ENCODE data around the gene ZFHX2. TPM values are rescaled to one million over a fixed set of nuclear protein-coding genes. Genes with fewer than 3 reads are reported as not detected.

The ZFHX2 gene
- total and polyA plus RNA-seq, 2 of the 13 experiments (the other 11 are each of a cell fraction or from before 2014, with no cell fraction given), result 0.17 to 0.44 TPM

- H3K79me2 ChIP-seq (ENCODE audit: insufficient read depth, low read length), result no peaks in the 10 kb centered on the region
- in situ Hi-C loops (cut with HindIII; ENCODE audit: extremely low pct_ligation_motif_present, low pct_unique_long_range_greater_than_20kb), result no loop called here
- FAIRE-seq (no peak), ATAC-seq (no peak), DNase-seq (ENCODE audit: low spot score) (no peak)
- CTCF ChIA-PET (ENCODE audit: low intra/inter-chr PET ratio, low total read pairs), result interaction anchor here (1.0 kb wide), 1 partner anchor 40 kb away, joined by 3 read pairs; no protein-coding TSS in a partner anchor
- TF ChIP-seq ZNF570 (CRISPR knock-in tag; IDR thresholded peaks at IDR 0.05; ENCODE audit: borderline replicate concordance) (peak; percentile 32; the same call in 1 of the 2 replicates), PLRG1 (conservative IDR thresholded peaks at IDR 0.05) (0 out of 2 replicates have a peak, but pooled peaks have one; percentile 71), ZNF619 (CRISPR knock-in tag; IDR thresholded peaks at IDR 0.05) (no peak)
- intact Hi-C loops (cut with micrococcal nuclease; ENCODE audit: unreplicated experiment), result no loop called here
- no peaks in the 10 kb centered on the region for H3K9me3 ChIP-seq (ENCODE audit: low read length)
- H3K27me3 ChIP-seq (ENCODE audit: control insufficient read depth in 1 of 2, insufficient read depth in 2 of 2, low read length in 2 of 2), result no peaks in the 10 kb centered on the region
- H3K4me2 ChIP-seq (ENCODE audit: low read depth, low read length), result no peak overlapping the region
- no peak overlapping the region for H3K27ac ChIP-seq (ENCODE audit: extremely low read length, insufficient read depth, low read length)
- H3K4me3 ChIP-seq (replicated peaks in 1 of 3; ENCODE audit: insufficient read depth in 1 of 3, low read depth in 2 of 3, low read length in 3 of 3), result no peak overlapping the region
- POLR2A ChIA-PET, result no interaction called here
- H3K9ac ChIP-seq (ENCODE audit: insufficient read depth, low read depth, low read length), result no peak overlapping the region
- no peaks in the 10 kb centered on the region for H3K4me1 ChIP-seq (ENCODE audit: insufficient read depth, low read length)
- BruUV-seq (replicated peaks), result no TSS peak
- no peak overlapping the region for H2AFZ ChIP-seq (ENCODE audit: low read length)
- peaks cover 5 to 6% of the 10 kb centered on the region in 2 experiments; a peak in 3 of 5 replicates for H3K36me3 ChIP-seq (replicated peaks in 1 of 2; ENCODE audit: control insufficient read depth in 1 of 2, insufficient read depth in 2 of 2, low read length in 2 of 2)
- 90% methylated on average over 6 of the region's 6 CpGs for WGBS (ENCODE audit: low lambda C conversion rate)
- H4K20me1 ChIP-seq (ENCODE audit: insufficient read depth, low read length), result no peaks in the 10 kb centered on the region
Observed at GRCh38 chr14:23517650-23518326, 33.8 kb downstream of the ZFHX2 start.

- Histone ChIP-seq H3K27ac (ENCODE audit: extremely low read length, insufficient read depth, low read length) (no peak overlapping the region), H2AFZ (ENCODE audit: low read length) (no peak overlapping the region), H3K27me3 (ENCODE audit: control insufficient read depth in 1 of 2, insufficient read depth in 2 of 2, low read length in 2 of 2) (no peaks in the 10 kb centered on the region), H3K4me1 (ENCODE audit: insufficient read depth, low read length) (no peaks in the 10 kb centered on the region), H4K20me1 (ENCODE audit: insufficient read depth, low read length) (no peaks in the 10 kb centered on the region), H3K79me2 (ENCODE audit: insufficient read depth, low read length) (no peaks in the 10 kb centered on the region), H3K4me2 (ENCODE audit: low read depth, low read length) (no peak overlapping the region), H3K4me3 (replicated peaks in 1 of 3; ENCODE audit: insufficient read depth in 1 of 3, low read depth in 2 of 3, low read length in 3 of 3) (no peak overlapping the region), H3K36me3 (replicated peaks in 1 of 2; ENCODE audit: control insufficient read depth in 1 of 2, insufficient read depth in 2 of 2, low read length in 2 of 2) (peaks cover 6 to 7% of the 10 kb centered on the region in 2 experiments; a peak in 3 of 5 replicates), H3K9me3 (ENCODE audit: low read length) (no peaks in the 10 kb centered on the region), H3K9ac (ENCODE audit: insufficient read depth, low read depth, low read length) (no peak overlapping the region)
- DNase-seq (ENCODE audit: low spot score) (no peak), ATAC-seq (0 out of 3 replicates have a peak, but pooled peaks have one; percentile 7), FAIRE-seq (no peak)
- CTCF ChIA-PET (ENCODE audit: low intra/inter-chr PET ratio, low total read pairs), result no interaction called here
- intact Hi-C loops (cut with micrococcal nuclease; ENCODE audit: unreplicated experiment), result no loop called here
- WGBS (ENCODE audit: low lambda C conversion rate), result 93% methylated on average over 3 of the region's 3 CpGs
- in situ Hi-C loops (cut with HindIII; ENCODE audit: extremely low pct_ligation_motif_present, low pct_unique_long_range_greater_than_20kb), result no loop called here
- TF ChIP-seq MAFF (IDR thresholded peaks at IDR 0.05; ENCODE audit: low read depth, low read length), result 0 out of 2 replicates have a peak, but pooled peaks have one; percentile 1
- TF ChIP-seq, protein P1, sequence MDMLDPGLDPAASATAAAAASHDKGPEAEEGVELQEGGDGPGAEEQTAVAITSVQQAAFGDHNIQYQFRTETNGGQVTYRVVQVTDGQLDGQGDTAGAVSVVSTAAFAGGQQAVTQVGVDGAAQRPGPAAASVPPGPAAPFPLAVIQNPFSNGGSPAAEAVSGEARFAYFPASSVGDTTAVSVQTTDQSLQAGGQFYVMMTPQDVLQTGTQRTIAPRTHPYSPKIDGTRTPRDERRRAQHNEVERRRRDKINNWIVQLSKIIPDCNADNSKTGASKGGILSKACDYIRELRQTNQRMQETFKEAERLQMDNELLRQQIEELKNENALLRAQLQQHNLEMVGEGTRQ (IDR thresholded peaks at IDR 0.05; ENCODE audit: low read depth, low read length), result no peak
- TF ChIP-seq, protein P1 (CRISPR knock-in tag; IDR thresholded peaks at IDR 0.05; ENCODE audit: borderline replicate concordance), result no peak
- TF ChIP-seq MATR3 (CRISPR knock-in tag; IDR thresholded peaks at IDR 0.05), result no peak
- TF ChIP-seq RBM22 (optimal IDR thresholded peaks at IDR 0.05; ENCODE audit: low read length), result peak; percentile 37
- 0 out of 2 replicates have a peak, but pooled peaks have one; percentile 55 for TF ChIP-seq NPAS2 (CRISPR knock-in tag; IDR thresholded peaks at IDR 0.05; ENCODE audit: borderline replicate concordance)
- 0 out of 2 replicates have a peak, but pooled peaks have one; percentile 35 for TF ChIP-seq SPEN (CRISPR knock-in tag; IDR thresholded peaks at IDR 0.05; ENCODE audit: low read depth)
- TF ChIP-seq MAFK (conservative IDR thresholded peaks at IDR 0.05 in 1 of 2, IDR thresholded peaks at IDR 0.05 in 1 of 2; ENCODE audit: low read length in 2 of 2), result peak; percentile 46 to 60; a peak in 3 of 4 replicates
- POLR2A ChIA-PET, result no interaction called here
- BruUV-seq (replicated peaks), result no TSS peak
Observed at GRCh38 chr14:23514644-23514957, 37.0 kb downstream of the ZFHX2 start.

Measured in HepG2 (cell line).